IgD-negative memory B cell (primary cell): ENCODE data around the gene MCM10. TPM values are rescaled to one million over a fixed set of nuclear protein-coding genes. Genes with fewer than 3 reads are reported as not detected.
A peak's percentile ranks its signal among the peaks of the same experiment; 100 is the strongest.

Source experiments
- H3K27ac Mint-ChIP-seq, 3 donors: one replicate each; pipeline ENCODE4 v1.8.0; 2020 to 2022; ENCODE audit warnings: mild to moderate bottlenecking in 3 of 3, mixed read lengths in 3 of 3, moderate library complexity in 1 of 3
- H3K27me3 Mint-ChIP-seq: one replicate; pipeline ENCODE4 v1.8.0; 2021; ENCODE audit warnings: mixed read lengths
- H3K36me3 Mint-ChIP-seq: one replicate; pipeline ENCODE4 v1.8.0; 2020; ENCODE audit warnings: mild to moderate bottlenecking, mixed read lengths
- H3K4me1 Mint-ChIP-seq, 3 donors: one replicate each; pipeline ENCODE4 v1.8.0; 2020 to 2022; ENCODE audit warnings: mixed read lengths in 3 of 3, mild to moderate bottlenecking in 1 of 3
- H3K4me3 Mint-ChIP-seq, 4 donors: one replicate each; pipeline ENCODE4 v1.8.0; 2020 to 2022; ENCODE audit warnings: mild to moderate bottlenecking in 4 of 4, mixed read lengths in 4 of 4, moderate library complexity in 3 of 4
- H3K9me3 Mint-ChIP-seq, 3 donors: one replicate each; pipeline ENCODE4 v1.8.0; 2020 to 2021; ENCODE audit warnings: mixed read lengths in 3 of 3, mild to moderate bottlenecking in 1 of 3
- polyA plus RNA-seq: library from polyadenylated mRNA; unstranded; fragments of 300-500 nt; fragmentation: Illumina TruSeq; gene quantifications from one replicate; pipeline ENCODE4 v1.2.3, GENCODE V29; 2021

MCM10 gene
- polyA plus RNA-seq, 1 donor from 2014 or later: not detected

GRCh38 chr10:13187135-13187534 is 25.8 kb downstream of the MCM10 start:
- Mint-ChIP-seq H3K9me3 (peaks cover 0 to 4% (median 0%) of the 10 kb centered on the region in 3 donors), H3K27me3 (no peaks in the 10 kb centered on the region), H3K4me1 (peaks cover 0 to 2% (median 0%) of the 10 kb centered on the region in 3 donors), H3K4me3 (no peak overlapping the region), H3K36me3 (no peaks in the 10 kb centered on the region), H3K27ac (no peak overlapping the region)

DNA sequence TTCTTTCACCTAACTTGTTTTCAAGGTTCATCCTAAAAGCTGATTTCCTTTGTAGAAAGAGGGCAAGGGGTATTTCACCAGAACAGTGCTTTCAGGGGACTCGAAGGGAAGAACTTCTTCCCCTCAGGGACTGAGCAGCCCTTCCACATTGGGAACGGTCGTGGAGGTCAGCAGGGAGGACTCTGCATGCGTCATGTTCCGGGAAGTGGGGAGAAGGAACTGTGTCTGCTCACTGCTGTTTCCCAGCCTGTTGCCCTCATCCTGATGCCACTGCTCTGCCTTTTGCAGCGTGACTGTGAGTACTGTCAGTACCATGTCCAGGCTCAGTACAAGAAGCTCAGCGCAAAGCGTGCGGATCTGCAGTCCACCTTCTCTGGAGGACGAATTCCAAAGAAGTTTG is 27.2 kb downstream of the MCM10 start:
- H3K36me3 Mint-ChIP-seq: no peaks in the 10 kb centered on the region
- no peaks in the 10 kb centered on the region for H3K4me1 Mint-ChIP-seq
- H3K27ac Mint-ChIP-seq: no peak overlapping the region
- peaks cover 0 to under 1% (median 0%) of the 10 kb centered on the region in 3 donors for H3K9me3 Mint-ChIP-seq
- H3K27me3 Mint-ChIP-seq: no peaks in the 10 kb centered on the region
- no peak overlapping the region for H3K4me3 Mint-ChIP-seq

DNA sequence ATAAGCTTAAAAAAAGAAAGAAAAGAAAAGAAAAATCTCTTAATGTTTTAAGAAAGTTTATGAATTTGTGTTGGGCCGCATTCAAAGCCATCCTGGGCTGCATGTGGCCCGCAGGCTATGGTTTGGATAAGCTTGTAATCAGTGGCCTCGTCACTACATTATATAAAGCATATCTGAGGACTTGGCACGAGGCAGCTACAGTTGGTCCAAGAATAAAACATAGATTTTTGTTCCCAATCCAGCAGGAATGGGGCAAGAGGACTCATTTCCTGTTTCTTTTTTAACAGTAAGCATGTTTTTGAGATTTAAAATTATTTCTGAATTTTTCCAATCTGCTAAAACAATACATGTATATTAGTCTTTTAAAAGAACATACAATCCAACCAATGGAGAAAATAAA is 28.6 kb downstream of the MCM10 start:
- no peak overlapping the region for H3K4me3 Mint-ChIP-seq
- H3K27me3 Mint-ChIP-seq: no peaks in the 10 kb centered on the region
- H3K9me3 Mint-ChIP-seq: no peaks in the 10 kb centered on the region
- no peaks in the 10 kb centered on the region for H3K4me1 Mint-ChIP-seq
- no peak overlapping the region for H3K27ac Mint-ChIP-seq
- H3K36me3 Mint-ChIP-seq: no peaks in the 10 kb centered on the region

DNA sequence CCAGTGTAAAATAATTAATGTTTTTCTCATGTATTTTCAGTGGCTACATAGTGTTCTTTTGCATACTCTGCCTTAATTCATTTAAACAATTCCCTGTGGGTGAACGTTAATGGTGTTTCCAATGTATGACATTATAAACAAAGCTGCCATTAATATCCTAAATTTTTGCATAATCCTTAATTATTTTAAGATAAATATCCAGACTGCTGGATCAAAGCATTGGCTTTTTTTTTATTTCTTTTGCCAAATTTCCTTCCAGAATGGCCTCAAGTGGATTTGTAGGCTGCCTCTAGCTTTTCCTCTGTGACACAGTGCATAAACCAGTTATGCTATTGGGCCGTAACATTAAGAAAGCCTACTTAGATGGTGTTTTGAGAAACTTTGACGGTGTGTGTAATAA is 29.5 kb downstream of the MCM10 start:
- Mint-ChIP-seq H3K27ac (no peak overlapping the region), H3K4me3 (no peak overlapping the region), H3K36me3 (no peaks in the 10 kb centered on the region), H3K9me3 (no peaks in the 10 kb centered on the region), H3K4me1 (no peaks in the 10 kb centered on the region), H3K27me3 (no peaks in the 10 kb centered on the region)

DNA sequence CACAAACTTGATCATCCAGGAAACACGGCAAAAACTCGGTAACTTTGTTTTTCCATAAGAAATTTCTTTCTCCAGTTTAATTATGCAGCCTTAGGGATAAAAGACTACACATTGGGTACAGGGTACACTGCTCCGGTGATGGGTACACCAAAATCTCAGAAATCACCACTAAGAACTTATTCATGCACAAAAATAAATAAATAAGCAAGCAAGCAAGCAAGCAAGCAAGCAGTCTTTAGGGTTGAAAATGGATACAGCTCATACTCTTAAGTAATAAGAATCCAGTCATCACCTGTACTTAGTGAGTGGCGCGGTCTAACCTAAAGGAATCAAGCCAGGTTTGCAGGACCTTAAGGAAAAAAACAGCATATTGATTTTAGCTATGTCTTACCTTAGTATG is 30.0 kb downstream of the MCM10 start:
- Mint-ChIP-seq H3K4me3 (no peak overlapping the region), H3K9me3 (no peaks in the 10 kb centered on the region), H3K27ac (no peak overlapping the region), H3K4me1 (no peaks in the 10 kb centered on the region), H3K27me3 (no peaks in the 10 kb centered on the region), H3K36me3 (no peaks in the 10 kb centered on the region)

DNA sequence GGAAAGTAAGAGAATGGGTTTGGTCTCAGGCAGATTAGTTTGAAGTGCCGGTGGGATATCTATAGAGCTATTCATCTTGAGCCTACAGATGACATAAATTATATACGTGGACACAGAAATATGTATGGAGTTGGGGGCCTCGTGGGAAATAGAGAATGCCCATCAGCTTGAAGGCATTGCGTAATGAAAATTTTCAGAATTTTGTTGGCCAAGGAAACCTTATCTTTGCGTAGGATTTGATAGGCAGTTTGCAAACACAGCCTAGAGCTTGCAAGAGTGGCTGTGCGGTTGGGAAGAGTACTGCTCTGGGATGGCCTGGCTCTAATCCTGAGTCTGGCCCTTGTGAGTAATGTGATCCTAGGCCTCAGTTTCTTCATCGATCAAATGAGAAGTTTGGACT is 32.3 kb downstream of the MCM10 start:
- H3K4me1 Mint-ChIP-seq: no peaks in the 10 kb centered on the region
- H3K36me3 Mint-ChIP-seq: no peaks in the 10 kb centered on the region
- no peaks in the 10 kb centered on the region for H3K9me3 Mint-ChIP-seq
- no peak overlapping the region for H3K4me3 Mint-ChIP-seq
- no peaks in the 10 kb centered on the region for H3K27me3 Mint-ChIP-seq
- H3K27ac Mint-ChIP-seq: no peak overlapping the region

- Mint-ChIP-seq H3K27ac (no peak overlapping the region), H3K27me3 (no peaks in the 10 kb centered on the region), H3K9me3 (no peaks in the 10 kb centered on the region)
Measured at GRCh38 chr10:13195016-13195415, 33.7 kb downstream of the MCM10 start.

DNA sequence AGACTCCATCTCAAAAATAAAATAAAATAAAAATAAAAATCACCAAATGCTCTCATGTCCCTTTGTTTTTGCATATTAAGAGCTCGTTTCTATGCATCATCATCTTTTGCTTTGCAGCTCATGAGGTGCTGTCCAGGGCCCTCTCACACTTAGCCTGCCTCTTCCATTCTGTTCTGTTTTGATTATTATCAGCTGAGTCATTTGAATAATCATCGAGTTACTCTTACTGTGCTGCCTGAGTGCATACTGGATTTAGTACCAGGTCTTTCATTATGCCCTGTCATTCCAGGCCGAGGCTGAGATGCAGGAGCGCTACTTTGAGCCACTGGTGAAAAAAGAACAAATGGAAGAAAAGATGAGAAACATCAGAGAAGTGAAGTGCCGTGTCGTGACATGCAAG is 39.8 kb downstream of the MCM10 start:
- Mint-ChIP-seq H3K27ac (no peak overlapping the region), H3K9me3 (no peaks in the 10 kb centered on the region), H3K27me3 (no peaks in the 10 kb centered on the region), H3K4me3 (no peak overlapping the region), H3K36me3 (no peaks in the 10 kb centered on the region), H3K4me1 (no peaks in the 10 kb centered on the region)

More at GRCh38 chr10:13195016-13195415, 33.7 kb downstream of the MCM10 start:
- no peak overlapping the region for H3K4me3 Mint-ChIP-seq
- no peaks in the 10 kb centered on the region for H3K4me1 Mint-ChIP-seq
- no peaks in the 10 kb centered on the region for H3K36me3 Mint-ChIP-seq

- Mint-ChIP-seq H3K4me3 (no peak overlapping the region), H3K9me3 (no peaks in the 10 kb centered on the region), H3K27ac (no peak overlapping the region), H3K4me1 (no peaks in the 10 kb centered on the region), H3K27me3 (no peaks in the 10 kb centered on the region), H3K36me3 (no peaks in the 10 kb centered on the region)
Measured at GRCh38 chr10:13206091-13206490, 44.7 kb downstream of the MCM10 start.

DNA sequence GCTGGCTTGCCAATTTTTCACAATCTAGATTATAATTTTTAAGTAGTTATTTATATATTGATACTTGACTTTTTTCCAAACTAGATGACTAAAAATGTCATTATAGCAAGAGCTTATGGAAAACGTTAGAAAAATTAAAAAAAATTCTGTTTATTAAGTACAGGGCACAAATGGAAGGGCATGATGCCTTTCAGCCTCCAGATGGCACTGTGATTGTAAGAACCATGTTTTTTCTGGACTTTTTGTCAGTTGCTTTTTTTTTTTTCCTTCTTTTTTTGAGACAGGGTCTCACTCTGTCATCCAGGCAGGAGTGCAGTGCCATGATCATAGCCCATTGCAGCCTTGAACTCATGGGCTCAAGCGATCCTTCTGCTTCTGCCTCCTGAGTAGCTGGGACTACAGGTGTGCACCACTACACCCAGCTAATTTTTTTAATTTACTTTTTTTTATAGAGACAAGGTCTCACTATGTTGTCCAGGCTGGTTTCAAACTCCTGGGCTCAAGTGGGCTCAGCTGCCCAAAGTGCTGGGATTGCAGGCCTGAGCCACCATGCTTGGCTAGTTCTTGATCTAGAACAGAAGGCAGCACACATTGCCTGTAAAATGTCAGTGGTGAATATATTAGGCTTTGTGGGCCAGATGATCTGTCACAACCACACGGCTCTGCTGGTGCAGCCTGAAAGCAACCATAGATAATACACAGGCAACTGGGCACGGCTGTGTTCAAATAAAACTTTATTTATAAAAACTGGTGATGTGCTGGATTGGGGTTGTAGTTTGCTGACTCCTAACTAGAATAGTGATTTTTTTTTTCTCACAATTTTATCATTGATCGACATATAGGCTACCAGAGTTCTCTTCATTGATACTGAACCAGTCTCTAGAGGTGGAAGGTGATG is 45.4 kb downstream of the MCM10 start:
- Mint-ChIP-seq H3K27ac (peak overlapping the region in 1 of 3 donors; percentile 50), H3K9me3 (no peaks in the 10 kb centered on the region), H3K27me3 (no peaks in the 10 kb centered on the region), H3K4me1 (no peaks in the 10 kb centered on the region), H3K36me3 (no peaks in the 10 kb centered on the region), H3K4me3 (no peak overlapping the region)

DNA sequence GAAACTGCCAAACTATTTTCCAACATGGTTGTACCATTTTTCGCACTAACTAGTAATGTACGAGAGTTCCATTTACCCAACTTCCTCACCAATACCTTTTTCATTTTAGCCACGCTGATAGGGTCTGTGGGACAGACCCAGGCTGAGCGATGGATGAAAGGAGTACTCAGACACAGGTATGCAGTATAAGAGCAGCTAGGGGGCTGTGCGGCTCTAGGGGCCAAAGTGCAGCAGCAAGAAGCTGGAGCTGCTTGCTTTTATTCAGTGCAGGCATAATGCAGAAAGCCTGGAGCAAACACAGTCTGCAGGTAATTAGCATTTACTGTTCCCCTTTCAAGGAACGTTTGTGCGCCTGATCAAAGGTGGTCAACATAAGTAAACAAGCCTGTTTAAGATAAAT is 51.8 kb downstream of the MCM10 start:
- H3K27ac Mint-ChIP-seq: peak overlapping the region in 1 of 3 donors; percentile 71
- H3K9me3 Mint-ChIP-seq: no peaks in the 10 kb centered on the region
- H3K4me1 Mint-ChIP-seq: no peaks in the 10 kb centered on the region
- peaks cover 1% of the 10 kb centered on the region for H3K36me3 Mint-ChIP-seq
- no peak overlapping the region for H3K4me3 Mint-ChIP-seq
- no peaks in the 10 kb centered on the region for H3K27me3 Mint-ChIP-seq

DNA sequence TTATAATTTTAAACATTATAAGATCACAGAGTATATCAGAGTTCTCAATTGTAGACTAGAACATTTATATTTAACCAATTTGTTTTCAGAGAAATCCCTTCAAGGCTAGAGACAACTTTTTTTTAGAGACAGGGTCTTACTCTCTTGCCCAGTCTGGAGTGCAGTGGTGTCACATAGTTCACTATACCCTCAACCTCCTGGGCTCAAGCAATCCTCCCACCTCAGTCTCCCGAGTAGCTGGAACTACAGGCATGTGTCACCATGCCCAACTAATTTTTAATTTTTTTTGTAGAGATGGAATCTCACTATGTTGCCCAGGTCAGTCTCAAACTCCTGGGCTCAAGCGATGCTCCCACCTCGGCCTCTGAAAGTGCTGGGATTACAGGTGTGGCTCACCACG is 57.5 kb downstream of the MCM10 start:
- Mint-ChIP-seq H3K4me1 (no peaks in the 10 kb centered on the region), H3K9me3 (no peaks in the 10 kb centered on the region), H3K36me3 (no peaks in the 10 kb centered on the region), H3K27me3 (no peaks in the 10 kb centered on the region), H3K4me3 (no peak overlapping the region), H3K27ac (no peak overlapping the region)

DNA sequence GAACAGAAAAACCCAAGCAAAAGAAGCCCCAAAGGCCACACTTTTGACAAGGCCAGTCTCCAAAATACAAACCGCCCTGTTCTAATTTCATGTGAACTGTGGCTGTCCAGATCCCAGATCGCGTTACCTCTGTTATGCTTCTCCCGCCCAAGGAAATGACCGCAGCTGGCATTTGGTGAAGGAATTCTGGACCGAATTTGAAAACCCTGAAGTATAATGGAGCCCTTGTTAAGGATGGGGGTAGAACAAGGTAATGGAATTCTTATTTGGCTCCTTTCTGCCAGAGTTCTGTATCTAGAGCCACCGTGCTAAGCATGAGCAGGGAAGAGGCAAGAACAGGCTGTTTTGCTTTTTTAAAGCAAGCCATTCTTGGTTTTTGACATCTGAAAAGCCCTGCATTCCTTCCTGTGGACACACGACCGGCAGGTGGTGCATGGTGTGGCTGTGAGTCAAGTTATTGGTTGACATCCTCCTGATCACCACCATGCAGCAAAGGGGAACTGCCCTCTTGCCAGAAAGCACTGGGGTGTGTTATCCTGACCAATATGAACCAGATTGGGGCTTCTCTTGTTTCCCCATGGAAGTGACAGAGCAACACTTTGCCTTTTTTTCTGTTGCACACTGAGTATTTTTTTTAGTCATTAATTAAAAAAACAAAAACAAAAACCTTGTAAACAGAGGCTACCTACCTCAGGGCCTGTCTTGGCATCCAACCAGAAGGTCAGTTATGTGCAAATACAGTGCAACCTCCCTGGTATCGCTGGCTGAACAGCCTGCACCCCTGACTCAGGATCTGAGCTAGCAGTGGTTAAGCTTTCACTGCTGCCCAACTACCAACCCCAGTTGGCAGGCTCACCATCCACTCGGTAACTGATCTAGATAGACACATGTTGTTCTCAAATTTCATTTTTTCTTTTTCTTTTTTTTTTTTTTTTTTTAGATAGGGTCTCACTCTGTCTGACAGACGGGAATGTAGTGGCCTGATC is 58.6 kb downstream of the MCM10 start:
- Mint-ChIP-seq H3K4me1 (peaks cover 0 to 1% (median 0%) of the 10 kb centered on the region in 3 donors), H3K27ac (peak overlapping the region in 1 of 3 donors; percentile 9), H3K36me3 (no peaks in the 10 kb centered on the region), H3K4me3 (no peak overlapping the region), H3K9me3 (no peaks in the 10 kb centered on the region), H3K27me3 (no peaks in the 10 kb centered on the region)

- H3K4me1 Mint-ChIP-seq: peaks cover 0 to 1% (median 0%) of the 10 kb centered on the region in 3 donors
- no peak overlapping the region for H3K27ac Mint-ChIP-seq
- no peaks in the 10 kb centered on the region for H3K36me3 Mint-ChIP-seq
- H3K9me3 Mint-ChIP-seq: no peaks in the 10 kb centered on the region
- H3K4me3 Mint-ChIP-seq: no peak overlapping the region
- H3K27me3 Mint-ChIP-seq: peaks cover 1% of the 10 kb centered on the region
Measured at GRCh38 chr10:13221572-13221971, 60.2 kb downstream of the MCM10 start.

DNA sequence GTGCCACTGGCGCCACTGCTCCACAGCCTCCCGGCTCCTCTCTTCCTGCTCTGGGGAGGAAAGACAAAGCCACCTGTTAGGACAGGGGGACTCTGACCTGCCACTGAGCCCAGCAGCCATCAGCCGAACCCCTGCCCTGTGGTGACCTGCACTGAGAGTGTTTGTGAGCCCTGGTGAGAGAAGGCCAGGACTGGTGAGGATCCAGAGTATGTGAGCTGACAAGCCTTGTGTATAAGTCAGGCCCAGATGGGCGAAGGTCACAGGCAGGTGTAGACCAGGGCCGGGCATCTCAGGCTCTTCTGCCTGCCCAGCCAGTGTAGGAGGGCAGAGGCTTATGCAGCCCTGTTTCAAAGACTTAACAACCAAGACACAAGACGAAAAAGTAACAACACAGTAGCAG is 60.8 kb downstream of the MCM10 start:
- Mint-ChIP-seq H3K27me3 (peaks cover 1% of the 10 kb centered on the region), H3K36me3 (no peaks in the 10 kb centered on the region), H3K9me3 (no peaks in the 10 kb centered on the region), H3K4me1 (peaks cover 0 to 1% (median 0%) of the 10 kb centered on the region in 3 donors), H3K27ac (no peak overlapping the region), H3K4me3 (no peak overlapping the region)
